Thyroid gland (tissue), 4 donors: ENCODE results near the gene OR2T10.

Source experiments
- CTCF ChIP-seq, 6 experiments: fragments of 200-600 bp in 3 of 6; fragments of 450-650 bp in 3 of 6; sonication (generic) in 3 of 6; IDR thresholded peaks; one replicate each; pipeline ENCODE4 v1.5.1; 2016 to 2019; ENCODE audit warnings: antibody characterized with exemption in 6 of 6, mild to moderate bottlenecking in 2 of 6, inconsistent platforms in 1 of 6, moderate library complexity in 1 of 6
- POLR2A ChIP-seq, 2 donors: fragments of 450-650 bp; IDR thresholded peaks; one replicate each; pipeline ENCODE4 v1.6.1; 2017; ENCODE audit warnings: antibody characterized with exemption in 2 of 2, mild to moderate bottlenecking in 2 of 2, moderate library complexity in 1 of 2

GRCh38 chr1:248576260-248576980 lies 21.1 kb downstream of the OR2T10 start:
- no peak for TF ChIP-seq CTCF (IDR thresholded peaks at IDR 0.05)
- no peak for TF ChIP-seq POLR2A (IDR thresholded peaks at IDR 0.05)
